Measurements from ENCODE around the gene MIX23.
A peak's percentile ranks its signal among the peaks of the same experiment; 100 is the strongest.

Gene MIX23

GRCh38 chr3:122350814-122351418 lies 32.1 kb downstream of the MIX23 start:
- DNase-seq: peak; percentile 26

DNA sequence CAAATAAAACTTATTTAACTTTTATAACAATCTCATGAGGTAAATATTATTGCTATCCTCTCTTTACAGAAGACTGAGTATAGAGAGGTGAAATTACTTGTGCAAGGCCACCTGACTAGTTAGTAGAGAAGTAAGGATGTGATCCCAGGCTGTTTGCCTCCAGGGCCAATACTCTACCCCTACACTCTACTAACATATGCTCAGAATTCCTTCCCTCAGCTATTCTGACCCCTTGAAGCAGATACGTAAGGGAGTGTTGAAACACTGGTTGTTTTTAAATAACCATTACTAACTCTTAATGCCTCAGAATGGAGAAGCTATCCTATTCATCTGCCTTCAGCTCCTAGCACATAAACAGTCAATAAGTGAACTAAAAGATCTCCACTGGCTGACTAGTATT lies 33.9 kb downstream of the MIX23 start:
- DNase-seq: no peak

DNA sequence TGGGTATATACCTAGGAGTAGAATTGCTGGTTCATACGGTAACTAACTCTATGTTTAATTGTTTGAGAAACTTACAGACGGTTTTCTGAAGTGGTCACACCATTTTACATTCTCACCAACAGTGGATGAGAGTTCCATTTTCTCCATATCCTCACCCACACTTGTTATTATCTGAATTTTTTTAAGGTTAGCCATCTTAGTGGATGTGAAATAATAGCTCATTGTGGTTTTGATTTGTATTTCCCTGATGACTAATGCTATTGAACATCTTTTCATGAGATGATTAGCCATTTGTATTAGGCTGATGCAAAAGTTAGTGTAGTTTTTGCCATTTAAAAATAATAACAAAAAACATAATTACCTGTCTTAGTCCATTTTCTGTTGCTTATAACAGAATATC lies 39.4 kb downstream of the MIX23 start:
- DNase-seq: no peak

DNA sequence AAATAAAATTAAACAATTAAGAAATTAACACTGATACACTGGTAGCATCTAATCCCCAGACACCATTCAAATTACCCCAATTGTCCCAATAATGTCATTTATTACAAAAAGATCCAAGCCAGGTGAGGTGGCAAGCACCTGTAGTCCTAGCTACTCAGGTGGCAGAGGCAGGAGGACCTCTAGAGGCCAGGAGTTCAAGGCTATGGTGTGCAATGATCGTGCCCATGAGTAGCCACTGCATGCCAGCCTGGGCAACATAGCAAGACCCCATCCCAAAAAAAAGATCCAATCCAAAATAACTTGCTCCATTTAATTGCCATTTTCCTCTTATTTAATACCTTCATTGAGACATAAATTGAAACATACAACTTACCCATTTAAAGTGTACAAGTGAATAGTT lies 40.2 kb downstream of the MIX23 start:
- no peak for DNase-seq

GRCh38 chr3:122332551-122332950 lies 50.5 kb downstream of the MIX23 start:
- no peak for DNase-seq

GRCh38 chr3:122331886-122332285 lies 51.1 kb downstream of the MIX23 start:
- no peak for DNase-seq

DNA sequence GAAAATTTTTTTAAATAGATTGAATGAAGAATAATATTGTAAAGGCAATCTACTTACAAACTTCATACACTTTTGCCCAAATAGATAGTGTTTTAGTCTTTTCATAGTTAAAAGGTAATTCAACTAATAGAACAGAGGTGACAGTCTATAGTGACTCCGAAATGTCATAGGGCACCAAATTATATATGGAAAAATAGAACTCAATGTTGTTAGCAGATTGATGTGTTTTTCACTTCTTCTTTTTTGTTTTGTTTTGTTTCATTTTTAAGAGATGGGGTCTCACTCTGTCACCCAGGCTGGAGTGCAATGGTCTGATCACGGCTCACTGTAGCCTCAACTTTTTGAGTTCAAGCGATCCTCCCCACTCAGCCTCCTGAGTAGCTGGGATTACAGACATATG lies 57.3 kb downstream of the MIX23 start:
- DNase-seq: no peak

DNA sequence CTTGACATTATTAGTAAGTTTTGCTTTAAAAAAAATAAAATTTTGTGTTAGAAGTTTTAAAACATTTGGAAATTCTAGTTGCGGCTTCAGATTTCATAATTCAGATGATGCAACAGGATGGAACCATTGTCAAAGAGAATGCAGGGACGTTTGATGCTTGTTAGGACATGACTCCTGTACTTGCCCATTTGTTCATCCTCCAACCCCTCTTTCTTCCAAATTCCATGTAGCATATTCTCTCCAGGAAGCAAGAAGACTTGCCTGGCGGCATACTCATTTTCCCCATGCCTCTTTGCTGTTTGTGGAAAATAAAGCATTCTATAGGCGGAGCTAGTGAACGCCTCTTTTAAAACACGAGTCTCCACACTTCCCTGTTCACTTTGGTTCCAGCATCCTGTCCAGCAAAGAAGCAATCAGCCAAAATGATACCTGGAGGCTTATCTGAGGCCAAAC lies 58.1 kb downstream of the MIX23 start, which contains the start of gene CSTA:
TSS of gene CSTA (plus strand) at position 378 of the 453 bp plus-strand sequence. CDS start at position 423, 45 bp downstream.
- no peak for DNase-seq

- peak; percentile 19 for DNase-seq
Observed at GRCh38 chr3:122322095-122323075, 60.6 kb downstream of the MIX23 start.

- no peak for DNase-seq
Observed at GRCh38 chr3:122318620-122319019, 64.4 kb downstream of the MIX23 start.

- no peak for DNase-seq
Observed at GRCh38 chr3:122316368-122316767, 66.7 kb downstream of the MIX23 start.

- no peak for DNase-seq
Observed at GRCh38 chr3:122315619-122316018, 67.4 kb downstream of the MIX23 start.

GRCh38 chr3:122314228-122314876 lies 68.7 kb downstream of the MIX23 start:
- no peak for DNase-seq

- DNase-seq: no peak
Observed at GRCh38 chr3:122313281-122313680, 69.8 kb downstream of the MIX23 start.

- no peak for DNase-seq
Observed at GRCh38 chr3:122312826-122313225, 70.2 kb downstream of the MIX23 start.

DNA sequence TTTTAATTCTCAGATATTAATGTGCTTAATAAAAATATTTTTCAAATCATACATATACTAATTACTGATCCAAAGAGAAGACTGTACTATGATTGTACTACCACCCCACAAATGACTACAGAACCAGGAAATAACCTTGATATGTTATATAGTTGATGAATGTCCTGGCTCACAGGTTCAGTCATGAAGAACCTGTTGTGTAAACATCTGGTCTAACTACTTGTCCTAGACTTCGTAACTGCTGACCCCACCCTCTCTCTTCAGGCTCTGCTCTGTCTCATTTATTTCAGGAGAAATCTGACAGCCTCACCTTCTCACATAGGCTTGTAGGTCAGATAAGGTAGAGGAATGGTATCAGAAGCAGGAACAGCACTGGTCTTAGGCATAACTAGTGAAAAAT lies 72.7 kb downstream of the MIX23 start:
- no peak for DNase-seq
